ENCODE measurements around the gene DDR1.

Gene DDR1

DNA sequence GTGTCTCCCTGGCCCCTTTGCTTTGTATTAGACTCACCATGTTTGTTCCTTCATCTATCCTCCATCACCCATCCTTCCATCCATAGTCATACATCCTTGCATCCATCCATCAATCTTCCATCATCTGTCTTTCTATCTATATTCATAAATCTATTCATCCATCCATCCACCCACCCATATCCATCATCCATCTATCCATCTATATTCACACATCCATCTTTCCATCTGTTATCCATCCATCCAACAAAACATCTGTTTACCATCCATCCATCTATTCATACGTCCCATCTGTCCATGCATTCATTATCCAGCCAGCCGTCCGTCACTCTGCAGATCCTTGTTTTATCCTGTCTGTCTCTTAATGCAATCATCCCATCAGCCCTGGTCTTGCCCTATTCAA is 10.6 kb downstream of the DDR1 start:
- H3K79me2 ChIP-seq (ENCODE audit: insufficient read depth, low read depth): no peaks in the 10 kb centered on the region
- H4K20me1 ChIP-seq (ENCODE audit: insufficient read depth): no peaks in the 10 kb centered on the region
- no peak overlapping the region for H3K4me3 ChIP-seq (IDR thresholded peaks at IDR 0.05; ENCODE audit: insufficient read depth, low read depth, low read length)
- TF ChIP-seq, protein P1, sequence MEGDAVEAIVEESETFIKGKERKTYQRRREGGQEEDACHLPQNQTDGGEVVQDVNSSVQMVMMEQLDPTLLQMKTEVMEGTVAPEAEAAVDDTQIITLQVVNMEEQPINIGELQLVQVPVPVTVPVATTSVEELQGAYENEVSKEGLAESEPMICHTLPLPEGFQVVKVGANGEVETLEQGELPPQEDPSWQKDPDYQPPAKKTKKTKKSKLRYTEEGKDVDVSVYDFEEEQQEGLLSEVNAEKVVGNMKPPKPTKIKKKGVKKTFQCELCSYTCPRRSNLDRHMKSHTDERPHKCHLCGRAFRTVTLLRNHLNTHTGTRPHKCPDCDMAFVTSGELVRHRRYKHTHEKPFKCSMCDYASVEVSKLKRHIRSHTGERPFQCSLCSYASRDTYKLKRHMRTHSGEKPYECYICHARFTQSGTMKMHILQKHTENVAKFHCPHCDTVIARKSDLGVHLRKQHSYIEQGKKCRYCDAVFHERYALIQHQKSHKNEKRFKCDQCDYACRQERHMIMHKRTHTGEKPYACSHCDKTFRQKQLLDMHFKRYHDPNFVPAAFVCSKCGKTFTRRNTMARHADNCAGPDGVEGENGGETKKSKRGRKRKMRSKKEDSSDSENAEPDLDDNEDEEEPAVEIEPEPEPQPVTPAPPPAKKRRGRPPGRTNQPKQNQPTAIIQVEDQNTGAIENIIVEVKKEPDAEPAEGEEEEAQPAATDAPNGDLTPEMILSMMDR (conservative IDR thresholded peaks at IDR 0.05; ENCODE audit: low read depth, low read length): no peak
- H3K27me3 ChIP-seq (ENCODE audit: insufficient read depth, low read depth): peaks cover 10% of the 10 kb centered on the region; the same call in 1 of the 2 replicates
- no peak overlapping the region for H3K4me2 ChIP-seq
- no peaks in the 10 kb centered on the region for H3K36me3 ChIP-seq (ENCODE audit: insufficient read depth)
- H3K9ac ChIP-seq: no peak overlapping the region
- no peak overlapping the region for H3K27ac ChIP-seq
- H3K4me1 ChIP-seq (ENCODE audit: low read depth, poor library complexity, severe bottlenecking): no peaks in the 10 kb centered on the region
- no peak overlapping the region for H2AFZ ChIP-seq (ENCODE audit: low read depth)

DNA sequence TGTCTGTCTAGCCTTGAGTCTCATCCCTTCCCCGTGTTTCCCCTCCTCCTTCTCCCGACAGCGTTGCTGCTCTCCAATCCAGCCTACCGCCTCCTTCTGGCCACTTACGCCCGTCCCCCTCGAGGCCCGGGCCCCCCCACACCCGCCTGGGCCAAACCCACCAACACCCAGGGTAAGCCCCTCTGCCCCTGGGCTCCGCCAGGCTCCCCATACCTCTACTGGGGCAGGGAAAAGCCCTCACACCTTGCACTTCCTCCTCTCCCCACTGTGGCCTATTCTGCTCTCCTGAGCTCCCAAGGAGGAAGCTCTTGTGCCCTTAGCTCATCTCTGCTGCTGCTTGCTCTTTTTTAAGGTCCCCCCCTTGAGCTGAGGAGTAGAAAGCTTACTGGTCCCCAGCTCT is 11.0 kb downstream of the DDR1 start:
- no peak overlapping the region for H3K4me2 ChIP-seq

DNA sequence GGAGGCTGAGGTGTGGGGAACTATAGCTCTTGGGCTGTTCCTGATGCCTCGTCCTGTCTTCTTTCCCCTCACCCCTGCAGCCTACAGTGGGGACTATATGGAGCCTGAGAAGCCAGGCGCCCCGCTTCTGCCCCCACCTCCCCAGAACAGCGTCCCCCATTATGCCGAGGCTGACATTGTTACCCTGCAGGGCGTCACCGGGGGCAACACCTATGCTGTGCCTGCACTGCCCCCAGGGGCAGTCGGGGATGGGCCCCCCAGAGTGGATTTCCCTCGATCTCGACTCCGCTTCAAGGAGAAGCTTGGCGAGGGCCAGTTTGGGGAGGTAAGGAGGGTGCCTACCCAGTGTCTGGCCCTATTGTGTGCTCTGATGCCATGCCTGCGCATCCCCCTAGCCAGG is 12.2 kb downstream of the DDR1 start:
- no peaks in the 10 kb centered on the region for H3K36me3 ChIP-seq (ENCODE audit: insufficient read depth)
- no peak overlapping the region for H3K9ac ChIP-seq
- no peaks in the 10 kb centered on the region for H3K79me2 ChIP-seq (ENCODE audit: insufficient read depth, low read depth)
- peaks cover 10% of the 10 kb centered on the region; the same call in 1 of the 2 replicates for H3K27me3 ChIP-seq (ENCODE audit: insufficient read depth, low read depth)
- H3K4me2 ChIP-seq: no peak overlapping the region
- H3K4me3 ChIP-seq (IDR thresholded peaks at IDR 0.05; ENCODE audit: insufficient read depth, low read depth, low read length): no peak overlapping the region
- no peak overlapping the region for H2AFZ ChIP-seq (ENCODE audit: low read depth)
- H3K27ac ChIP-seq: no peak overlapping the region
- TF ChIP-seq, protein P1 (conservative IDR thresholded peaks at IDR 0.05; ENCODE audit: low read depth, low read length): no peak
- no peaks in the 10 kb centered on the region for H4K20me1 ChIP-seq (ENCODE audit: insufficient read depth)
- no peaks in the 10 kb centered on the region for H3K4me1 ChIP-seq (ENCODE audit: low read depth, poor library complexity, severe bottlenecking)

More for the DNA sequence above, 11.0 kb downstream of the DDR1 start:
- Histone ChIP-seq H3K27me3 (ENCODE audit: insufficient read depth, low read depth) (peaks cover 10% of the 10 kb centered on the region; the same call in 1 of the 2 replicates), H3K4me1 (ENCODE audit: low read depth, poor library complexity, severe bottlenecking) (no peaks in the 10 kb centered on the region), H4K20me1 (ENCODE audit: insufficient read depth) (no peaks in the 10 kb centered on the region), H3K27ac (no peak overlapping the region), H3K36me3 (ENCODE audit: insufficient read depth) (no peaks in the 10 kb centered on the region), H3K9ac (no peak overlapping the region), H2AFZ (ENCODE audit: low read depth) (no peak overlapping the region), H3K79me2 (ENCODE audit: insufficient read depth, low read depth) (no peaks in the 10 kb centered on the region), H3K4me3 (IDR thresholded peaks at IDR 0.05; ENCODE audit: insufficient read depth, low read depth, low read length) (no peak overlapping the region)
- TF ChIP-seq, protein P1 (conservative IDR thresholded peaks at IDR 0.05; ENCODE audit: low read depth, low read length): no peak

DNA sequence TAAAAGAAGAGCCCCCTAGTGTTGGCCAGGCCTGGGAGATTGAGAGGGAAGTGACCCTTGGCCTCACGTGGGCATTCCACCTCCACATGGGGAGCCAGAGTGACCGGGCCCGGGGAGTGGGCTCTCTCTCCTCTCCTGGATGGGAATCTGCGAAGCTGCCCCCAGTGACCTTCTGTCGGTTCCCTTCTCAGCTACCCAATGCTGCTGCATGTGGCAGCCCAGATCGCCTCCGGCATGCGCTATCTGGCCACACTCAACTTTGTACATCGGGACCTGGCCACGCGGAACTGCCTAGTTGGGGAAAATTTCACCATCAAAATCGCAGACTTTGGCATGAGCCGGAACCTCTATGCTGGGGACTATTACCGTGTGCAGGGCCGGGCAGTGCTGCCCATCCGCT is 13.6 kb downstream of the DDR1 start:
- Histone ChIP-seq H3K27me3 (ENCODE audit: insufficient read depth, low read depth) (peaks cover 8% of the 10 kb centered on the region; the same call in 1 of the 2 replicates), H3K4me2 (no peak overlapping the region), H3K27ac (no peak overlapping the region), H4K20me1 (ENCODE audit: insufficient read depth) (no peaks in the 10 kb centered on the region), H3K9ac (no peak overlapping the region), H3K4me3 (IDR thresholded peaks at IDR 0.05; ENCODE audit: insufficient read depth, low read depth, low read length) (no peak overlapping the region), H3K79me2 (ENCODE audit: insufficient read depth, low read depth) (no peaks in the 10 kb centered on the region), H2AFZ (ENCODE audit: low read depth) (no peak overlapping the region), H3K36me3 (ENCODE audit: insufficient read depth) (no peaks in the 10 kb centered on the region), H3K4me1 (ENCODE audit: low read depth, poor library complexity, severe bottlenecking) (no peaks in the 10 kb centered on the region)
- TF ChIP-seq, protein P1 (conservative IDR thresholded peaks at IDR 0.05; ENCODE audit: low read depth, low read length): no peak
